H1 (cell line): ENCODE results near the gene PDE4B. TPM values are rescaled to one million over a fixed set of nuclear protein-coding genes. Genes with fewer than 3 reads are reported as not detected.

Source experiments
- CTCF ChIA-PET: fragments of 300-600 bp; sonication (Branson Sonifier 250); formaldehyde crosslinking; loops from one replicate; lab custom pipeline; 2021; ENCODE audit not compliant: partially characterized antibody; lab: Charles Lee
- POLR2A ChIA-PET: fragments of 300-600 bp; sonication (Branson Sonifier 250); formaldehyde crosslinking; loops from one replicate; lab custom pipeline; 2021; ENCODE audit warnings: inconsistent platforms; ENCODE audit not compliant: partially characterized antibody; lab: Charles Lee
- DNase-seq, 2 experiments: peaks; one replicate each; pipeline versions ENCODE4 v3.0.0 to v3.0.0-alpha.2; 2010 to 2022; ENCODE audit warnings: low spot score in 2 of 2, low read depth in 1 of 2, mixed read lengths in 1 of 2
- FAIRE-seq: peaks from 2 replicates; lab custom pipeline; 2011; peaks lifted over from hg19 to GRCh38; lab: Jason Lieb, UNC
- H2AFZ ChIP-seq: 2 replicates; pipeline ENCODE4 v1.8.1; 2012; ENCODE audit warnings: low read length, inconsistent platforms
- H2AK5ac ChIP-seq: 2 replicates; pipeline ENCODE4 v1.6.1; 2013; ENCODE audit warnings: low read depth, low read length
- H2BK120ac ChIP-seq: replicated peaks from 2 replicates; pipeline ENCODE3; 2013; ENCODE audit warnings: low read depth, low read length, inconsistent platforms
- H2BK12ac ChIP-seq: 2 replicates; pipeline ENCODE4 v1.6.1; 2013; ENCODE audit warnings: low read depth, low read length
- H2BK15ac ChIP-seq: 2 replicates; pipeline ENCODE4 v1.6.1; 2013; ENCODE audit warnings: low read length
- H2BK20ac ChIP-seq: 2 replicates; pipeline ENCODE4 v1.6.1; 2013; ENCODE audit warnings: low read length
- H2BK5ac ChIP-seq: 2 replicates; pipeline ENCODE4 v1.6.1; 2013; ENCODE audit warnings: low read depth, low read length
- H3K14ac ChIP-seq: 2 replicates; pipeline ENCODE4 v1.6.1; 2013; ENCODE audit warnings: inconsistent platforms; ENCODE audit not compliant: insufficient read length
- H3K18ac ChIP-seq: 2 replicates; pipeline ENCODE4 v1.6.1; 2013; ENCODE audit warnings: low read length; ENCODE audit errors: extremely low read depth
- H3K23ac ChIP-seq: 2 replicates; pipeline ENCODE4 v1.6.1; 2013; ENCODE audit warnings: inconsistent platforms; ENCODE audit not compliant: insufficient read length
- H3K23me2 ChIP-seq: 2 replicates; pipeline ENCODE4 v1.6.1; 2013; ENCODE audit warnings: low read depth, low read length
- H3K27ac ChIP-seq: 2 replicates; pipeline ENCODE4 v1.6.1; 2011; ENCODE audit warnings: low read depth, low read length, inconsistent platforms
- H3K27me3 ChIP-seq, 4 experiments: replicated peaks in 1 of 4; 1 replicate in 1 of 4; 2 replicates in 3 of 4; pipeline versions ENCODE4 v1.6.1 to v1.8.1; 2011 to 2013; ENCODE audit warnings: low read length in 3 of 4, mild to moderate bottlenecking in 3 of 4, inconsistent platforms in 2 of 4, mixed read lengths in 2 of 4, moderate library complexity in 1 of 4; ENCODE audit not compliant: control insufficient read depth in 3 of 4, insufficient read depth in 3 of 4; ENCODE audit errors: extremely low read depth in 1 of 4
- H3K36me3 ChIP-seq, 4 experiments: 2 replicates each; pipeline versions ENCODE4 v1.6.1 to v1.8.1; 2011 to 2013; ENCODE audit warnings: mild to moderate bottlenecking in 4 of 4, low read length in 3 of 4, moderate library complexity in 2 of 4, control low read depth in 1 of 4, inconsistent platforms in 1 of 4; ENCODE audit not compliant: insufficient read depth in 4 of 4, control insufficient read depth in 2 of 4
- H3K4ac ChIP-seq: replicated peaks from 2 replicates; pipeline ENCODE3; 2013; ENCODE audit warnings: low read length, low read depth, mixed read lengths, inconsistent platforms; ENCODE audit not compliant: insufficient read length
- H3K4me1 ChIP-seq, 4 experiments: replicated peaks in 1 of 4; 1 replicate in 1 of 4; 2 replicates in 3 of 4; pipeline versions ENCODE4 v1.6.1 to v1.8.1; 2011 to 2013; ENCODE audit warnings: low read length in 3 of 4, inconsistent platforms in 2 of 4, mixed read lengths in 1 of 4; ENCODE audit not compliant: insufficient read depth in 4 of 4, control insufficient read depth in 3 of 4
- H3K4me2 ChIP-seq, 2 experiments: 2 replicates each; pipeline versions ENCODE4 v1.6.1 to v1.8.1; 2011 to 2013; ENCODE audit warnings: low read depth in 2 of 2, low read length in 2 of 2, control low read depth in 1 of 2, inconsistent platforms in 1 of 2, mild to moderate bottlenecking in 1 of 2; ENCODE audit not compliant: insufficient read depth in 1 of 2
- H3K4me3 ChIP-seq, 4 experiments: fragments of 200-600, 300-600 bp in 1 of 4; sonication (generic), shearing (Covaris generic), sonication (Bioruptor Twin) in 1 of 4; 2 replicates each; pipeline versions ENCODE4 v1.5.1 to v1.8.1; 2011 to 2016; ENCODE audit warnings: low read length in 4 of 4, low read depth in 3 of 4, control low read depth in 2 of 4, inconsistent platforms in 2 of 4, mild to moderate bottlenecking in 2 of 4, mixed read lengths in 1 of 4, moderate library complexity in 1 of 4; ENCODE audit not compliant: insufficient read depth in 2 of 4; ENCODE audit errors: extremely low read depth in 1 of 4
- H3K56ac ChIP-seq: replicated peaks from 2 replicates; pipeline ENCODE3; 2013; ENCODE audit warnings: low read depth, mild to moderate bottlenecking, mixed read lengths, low read length, inconsistent platforms; ENCODE audit not compliant: insufficient read length
- H3K79me1 ChIP-seq: 2 replicates; pipeline ENCODE4 v1.6.1; 2013; ENCODE audit warnings: low read depth, low read length, control low read depth
- H3K79me2 ChIP-seq, 2 experiments: 2 replicates each; pipeline versions ENCODE4 v1.6.1 to v1.8.1; 2012 to 2013; ENCODE audit warnings: low read length in 2 of 2, mild to moderate bottlenecking in 2 of 2, inconsistent platforms in 1 of 2; ENCODE audit not compliant: insufficient read depth in 2 of 2, control insufficient read depth in 1 of 2
- H3K9ac ChIP-seq, 4 experiments: replicated peaks in 1 of 4; 1 replicate in 1 of 4; 2 replicates in 3 of 4; pipeline versions ENCODE4 v1.6.1 to v1.8.1; 2011 to 2013; ENCODE audit warnings: low read depth in 3 of 4, low read length in 3 of 4, control low read depth in 2 of 4, mild to moderate bottlenecking in 2 of 4, moderate library complexity in 2 of 4, inconsistent platforms in 1 of 4; ENCODE audit errors: extremely low read depth in 1 of 4
- H3K9me3 ChIP-seq, 2 experiments: 2 replicates each; pipeline versions ENCODE4 v1.6.1 to v1.8.1; 2012 to 2013; ENCODE audit warnings: mild to moderate bottlenecking in 2 of 2, moderate library complexity in 2 of 2, control low read depth in 1 of 2, inconsistent platforms in 1 of 2, low read depth in 1 of 2, low read length in 1 of 2, mixed read lengths in 1 of 2; ENCODE audit not compliant: insufficient read depth in 2 of 2
- H4K20me1 ChIP-seq, 2 experiments: replicated peaks in 1 of 2; 2 replicates each; pipeline versions ENCODE3 to v1.8.1; 2011 to 2013; ENCODE audit warnings: inconsistent platforms in 2 of 2, low read length in 2 of 2, mild to moderate bottlenecking in 1 of 2; ENCODE audit not compliant: insufficient read depth in 2 of 2, control insufficient read depth in 1 of 2
- H4K5ac ChIP-seq: 2 replicates; pipeline ENCODE4 v1.6.1; 2013; ENCODE audit warnings: low read length, low read depth, mixed read lengths, inconsistent platforms; ENCODE audit not compliant: insufficient read length
- H4K8ac ChIP-seq: 2 replicates; pipeline ENCODE4 v1.8.0; 2013; ENCODE audit warnings: mild to moderate bottlenecking, moderate library complexity, low read length, inconsistent platforms; ENCODE audit not compliant: insufficient read depth; ENCODE audit errors: extremely low read depth
- H4K91ac ChIP-seq: replicated peaks from 2 replicates; pipeline ENCODE3; 2013; ENCODE audit warnings: low read length, mixed read lengths, inconsistent platforms; ENCODE audit not compliant: insufficient read length
- KDM4A ChIP-seq: IDR thresholded peaks from one replicate; pipeline ENCODE4 v1.7.1; 2012; ENCODE audit warnings: low read depth, mild to moderate bottlenecking, moderate library complexity, low read length, inconsistent platforms; ENCODE audit not compliant: severe bottlenecking
- KDM5A ChIP-seq: fragments of 200-600 bp; IDR thresholded peaks from 2 replicates; pipeline ENCODE4 v1.7.1; 2012; ENCODE audit warnings: mild to moderate bottlenecking, low read length, inconsistent platforms, mixed read lengths
- PHF8 ChIP-seq: fragments of 200-600 bp; sonication (generic); conservative IDR thresholded peaks from 2 replicates; pipeline ENCODE4 v1.7.1; 2012; ENCODE audit warnings: low read depth, mild to moderate bottlenecking, inconsistent platforms, low read length, moderate library complexity
- POLR2A ChIP-seq, 2 experiments: IDR thresholded peaks; 1 replicate in 1 of 2; 2 replicates in 1 of 2; pipeline ENCODE4 v1.6.1; 2011; ENCODE audit warnings: low read depth in 2 of 2, low read length in 2 of 2, mild to moderate bottlenecking in 2 of 2; ENCODE audit errors: control extremely low read depth in 1 of 2
- RFX5 ChIP-seq: IDR thresholded peaks from 2 replicates; pipeline ENCODE4 v1.6.1; 2011; ENCODE audit warnings: low read depth, low read length, improper control_type of control experiment, borderline replicate concordance
- SP2 ChIP-seq: IDR thresholded peaks from 2 replicates; pipeline ENCODE4 v1.6.1; 2012; ENCODE audit warnings: mild to moderate bottlenecking, low read length, inconsistent platforms
- TAF7 ChIP-seq: optimal IDR thresholded peaks from 2 replicates; pipeline ENCODE3; 2011; ENCODE audit warnings: low read depth, mild to moderate bottlenecking, inconsistent platforms, low read length, moderate library complexity, borderline replicate concordance
- ZNF274 ChIP-seq: IDR thresholded peaks from 2 replicates; pipeline ENCODE4 v1.7.0; 2012; ENCODE audit warnings: low read length, borderline replicate concordance; ENCODE audit errors: extremely low read depth
- WGBS, 2 experiments: shearing (Covaris generic) in 1 of 2; methylation state at CpG; one replicate each; pipeline versions ENCODE4 v1.1.6 to v1.1.7; 2013 to 2015; ENCODE audit warnings: low lambda C conversion rate in 2 of 2, mixed read lengths in 2 of 2, inconsistent platforms in 1 of 2, low coverage in 1 of 2, missing lambda C conversion rate in 1 of 2; ENCODE audit not compliant: insufficient replicate concordance in 2 of 2, insufficient coverage in 1 of 2, insufficient read length in 1 of 2; ENCODE audit errors: extremely low coverage in 1 of 2, missing lambda C conversion rate in 1 of 2; 5-methylcytosine and 5-hydroxymethylcytosine counted together
- polyA plus RNA-seq, 7 experiments: library from polyadenylated mRNA; depleted of rRNA in 3 of 7; stranded (reverse) in 5 of 7; unstranded in 2 of 7; fragments of >200 nt in 5 of 7; fragments of 200-250 nt in 2 of 7; gene quantifications; 1 replicate in 5 of 7; 2 replicates in 1 of 7; 4 replicates in 1 of 7; pipeline versions ENCODE4 v1.2.1 to v1.2.3, GENCODE V29; 2011 to 2013; ENCODE audit warnings: missing spikeins in 2 of 7, mixed read lengths in 2 of 7
- total RNA-seq: library from RNA; stranded (reverse); fragmentation: NEBNext Ultra II Directional; extraction: Animal tissue kit (Norgen Biotek cat#: 25700); gene quantifications from 2 replicates; pipeline ENCODE4 v1.2.1, GENCODE V29; 2021
- TF ChIP-seq, protein P1 (sequence below): IDR thresholded peaks from 2 replicates; pipeline ENCODE4 v1.6.1; 2012; ENCODE audit warnings: inconsistent platforms

PDE4B gene
- total and polyA plus RNA-seq, 2 of the 8 experiments (the other 6 are each of a cell fraction or from before 2014, with no cell fraction given): 5.0 to 15.1 TPM

GRCh38 chr1:66069976-66070876, 277.5 kb downstream of the PDE4B start:
- Histone ChIP-seq H3K79me1 (no peaks in the 10 kb centered on the region), H3K79me2 (no peaks in the 10 kb centered on the region), H3K14ac (no peak overlapping the region), H4K91ac (no peak overlapping the region), H2BK15ac (no peak overlapping the region), H3K36me3 (no peaks in the 10 kb centered on the region), H3K18ac (no peak overlapping the region), H3K9me3 (no peaks in the 10 kb centered on the region), H3K4me2 (no peak overlapping the region), H3K4ac (no peak overlapping the region), H4K20me1 (no peaks in the 10 kb centered on the region), H2AFZ (no peak overlapping the region), H3K9ac (no peak overlapping the region), H2AK5ac (no peak overlapping the region), H2BK120ac (no peak overlapping the region), H2BK12ac (no peak overlapping the region), H2BK5ac (no peak overlapping the region), H3K4me3 (no peak overlapping the region), H2BK20ac (no peak overlapping the region), H3K4me1 (0 out of 7 replicates have a peak, but pooled peaks cover 0 to 2% (median 0%) of the 10 kb centered on the region in 4 experiments), H4K5ac (no peak overlapping the region), H4K8ac (no peak overlapping the region), H3K56ac (no peak overlapping the region), H3K27me3 (no peaks in the 10 kb centered on the region), H3K23me2 (no peaks in the 10 kb centered on the region), H3K23ac (no peak overlapping the region), H3K27ac (no peak overlapping the region)
- FAIRE-seq (no peak), DNase-seq (no peak)
- ChIA-PET CTCF (interaction anchor here (1.3 kb wide), 1 partner anchor 14 kb away, joined by 4 read pairs; no protein-coding TSS in a partner anchor), POLR2A (no interaction called here)
- 95% methylated on average over 4 of the region's 4 CpGs; no CpG with 5 or more reads in 1 of the 2 experiments for WGBS, 2 experiments
- TF ChIP-seq, protein P1, sequence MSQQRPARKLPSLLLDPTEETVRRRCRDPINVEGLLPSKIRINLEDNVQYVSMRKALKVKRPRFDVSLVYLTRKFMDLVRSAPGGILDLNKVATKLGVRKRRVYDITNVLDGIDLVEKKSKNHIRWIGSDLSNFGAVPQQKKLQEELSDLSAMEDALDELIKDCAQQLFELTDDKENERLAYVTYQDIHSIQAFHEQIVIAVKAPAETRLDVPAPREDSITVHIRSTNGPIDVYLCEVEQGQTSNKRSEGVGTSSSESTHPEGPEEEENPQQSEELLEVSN: no peak
- no peak for TF ChIP-seq KDM5A
- TF ChIP-seq KDM4A: no peak
- no peak for TF ChIP-seq SP2
- no peak for TF ChIP-seq RFX5
- no peak for TF ChIP-seq ZNF274
- no peak for TF ChIP-seq TAF7
- TF ChIP-seq POLR2A (IDR thresholded peaks at IDR 0.05; ENCODE audit: control extremely low read depth in 1 of 2, low read depth in 2 of 2, low read length in 2 of 2): no peak
- TF ChIP-seq PHF8: no peak
